GM19397 (cell line): ENCODE data around the gene DNM2.
"Not testable (repeated sequence)": the region's sequence is repeated elsewhere in the genome, so short reads cannot be mapped to it uniquely, and the experiment has no call there.

Source experiments
- ATAC-seq: cut with Tn5 transposase; IDR thresholded peaks from one replicate; pipeline ENCODE4 v1.9.1; 2021; ENCODE audit warnings: mild to moderate bottlenecking, moderate library complexity; ENCODE audit not compliant: unreplicated experiment

Gene DNM2

GRCh38 chr19:10724573-10725071 lies 6.7 kb downstream of the DNM2 start:
- no peak for ATAC-seq

GRCh38 chr19:10725415-10725814 lies 7.5 kb downstream of the DNM2 start:
- ATAC-seq, result no peak

- no peak for ATAC-seq
Observed at GRCh38 chr19:10726268-10726667, 8.4 kb downstream of the DNM2 start.

GRCh38 chr19:10727685-10728201 lies 9.9 kb downstream of the DNM2 start:
- no peak for ATAC-seq

- no peak for ATAC-seq
Observed at GRCh38 chr19:10729411-10729810, 11.5 kb downstream of the DNM2 start.

- ATAC-seq, result no peak
Observed at GRCh38 chr19:10730932-10731331, 13.1 kb downstream of the DNM2 start.

- no peak for ATAC-seq
Observed at GRCh38 chr19:10735741-10736140, 17.9 kb downstream of the DNM2 start.

GRCh38 chr19:10736189-10736588 lies 18.3 kb downstream of the DNM2 start:
- ATAC-seq, result no peak

- ATAC-seq, result no peak
Observed at GRCh38 chr19:10736916-10737551, 19.2 kb downstream of the DNM2 start.

GRCh38 chr19:10737722-10738121 lies 19.8 kb downstream of the DNM2 start:
- no peak for ATAC-seq

- no peak for ATAC-seq
Observed at GRCh38 chr19:10740798-10741197, 22.9 kb downstream of the DNM2 start.

- no peak for ATAC-seq
Observed at GRCh38 chr19:10742476-10742875, 24.6 kb downstream of the DNM2 start.

- ATAC-seq, result no peak
Observed at GRCh38 chr19:10744253-10744798, 26.4 kb downstream of the DNM2 start.

GRCh38 chr19:10744801-10745293 lies 27.0 kb downstream of the DNM2 start:
- ATAC-seq, result no peak

GRCh38 chr19:10746437-10746836 lies 28.6 kb downstream of the DNM2 start:
- not testable (repeated sequence) for ATAC-seq

- no peak for ATAC-seq
Observed at GRCh38 chr19:10747271-10747670, 29.4 kb downstream of the DNM2 start.

- ATAC-seq, result no peak
Observed at GRCh38 chr19:10747674-10748073, 29.8 kb downstream of the DNM2 start.

GRCh38 chr19:10748195-10748926 lies 30.5 kb downstream of the DNM2 start:
- no peak for ATAC-seq

- no peak for ATAC-seq
Observed at GRCh38 chr19:10748927-10749434, 31.1 kb downstream of the DNM2 start.

GRCh38 chr19:10749435-10750384 lies 31.8 kb downstream of the DNM2 start:
- no peak for ATAC-seq
